ENCODE measurements around the gene CES2.

The CES2 gene

DNA sequence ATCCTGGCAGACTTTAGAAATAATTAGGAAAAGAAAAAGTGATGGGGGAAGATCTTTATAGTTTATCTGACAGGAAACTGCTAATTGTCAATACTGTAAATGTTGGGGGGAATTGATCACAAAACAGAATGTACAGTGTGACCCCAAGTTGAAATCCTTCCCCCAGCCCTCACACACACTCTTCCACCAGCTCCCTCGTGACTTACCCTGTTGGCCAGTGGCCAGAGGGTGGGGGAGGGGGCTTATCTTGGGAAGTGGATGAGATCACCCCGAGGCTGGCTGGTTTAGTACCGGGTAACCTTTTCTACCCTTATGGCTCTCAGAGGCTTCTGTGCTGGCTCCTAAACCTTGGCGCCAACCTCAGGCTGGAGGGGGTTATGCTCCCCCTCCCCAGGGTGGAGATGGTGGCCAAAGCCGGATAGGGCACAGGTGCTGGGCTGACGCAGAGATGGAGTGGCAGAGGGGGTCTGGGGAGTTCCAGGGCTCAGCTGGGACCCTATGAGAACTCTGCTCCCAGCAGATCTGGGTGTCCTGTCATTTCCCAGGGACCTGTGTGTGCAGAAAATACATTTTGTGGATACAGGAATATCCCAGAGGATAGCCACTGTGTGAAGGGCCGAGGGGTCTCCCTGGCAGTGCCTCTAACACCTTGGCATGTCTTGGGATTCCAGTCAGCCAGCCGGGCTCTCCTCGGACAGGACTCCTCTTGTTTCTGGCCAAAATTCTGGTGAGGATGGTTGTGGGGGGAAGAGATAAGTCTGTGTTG, 35.2 kb upstream of the CES2 start:
- CTCF ChIA-PET: interaction anchor here (0.5 to 17.9 kb wide), 7 partner anchors 9 to 46 kb away, joined by 3 to 268 read pairs (median 3); partner anchors contain the start of genes CDH16 and RRAD
- Histone ChIP-seq H3K4me1 (ENCODE audit: control insufficient read depth, insufficient read depth, low read length) (peaks cover 11% of the 10 kb centered on the region), H3K9me3 (ENCODE audit: control insufficient read depth, insufficient read depth, low read depth, low read length) (no peaks in the 10 kb centered on the region), H3K27ac (ENCODE audit: extremely low read depth, low read depth, low read length) (peak overlapping the region; percentile 20; the same call in 1 of the 2 replicates), H3K36me3 (ENCODE audit: control insufficient read depth in 2 of 2, insufficient read depth in 1 of 2, low read length in 2 of 2) (no peaks in the 10 kb centered on the region), H3K4me3 (ENCODE audit: low read depth, low read length) (no peak overlapping the region)
- POLR2A ChIA-PET: interaction anchor here (1.3 to 2.0 kb wide), 3 partner anchors 19 to 43 kb away, joined by 5 to 8 read pairs (median 8); partner anchors contain the start of genes CIAO2B and PDP2
- TF ChIP-seq ZSCAN30 (tag by site-specific recombination; IDR thresholded peaks at IDR 0.05) (no peak; the same call in 1 of the 2 replicates), ZNF548 (tag by site-specific recombination; IDR thresholded peaks at IDR 0.05) (no peak), ZNF549 (tag by site-specific recombination; IDR thresholded peaks at IDR 0.05) (no peak), HOXC10 (CRISPR knock-in tag; IDR thresholded peaks at IDR 0.05) (no peak), ZNF558 (tag by site-specific recombination; IDR thresholded peaks at IDR 0.05) (no peak), KLF8 (tag by site-specific recombination; IDR thresholded peaks at IDR 0.05) (peak; percentile 51; the same call in 1 of the 2 replicates), SCRT1 (tag by site-specific recombination; IDR thresholded peaks at IDR 0.05; ENCODE audit: borderline replicate concordance) (no peak), ZNF747 (tag by site-specific recombination; IDR thresholded peaks at IDR 0.05) (no peak), ZNF391 (tag by site-specific recombination; IDR thresholded peaks at IDR 0.05; ENCODE audit: borderline replicate concordance, low read depth) (0 out of 2 replicates have a peak, but pooled peaks have one; percentile 34), ZNF37A (tag by site-specific recombination; IDR thresholded peaks at IDR 0.05) (no peak)
- TF ChIP-seq, protein P1, sequence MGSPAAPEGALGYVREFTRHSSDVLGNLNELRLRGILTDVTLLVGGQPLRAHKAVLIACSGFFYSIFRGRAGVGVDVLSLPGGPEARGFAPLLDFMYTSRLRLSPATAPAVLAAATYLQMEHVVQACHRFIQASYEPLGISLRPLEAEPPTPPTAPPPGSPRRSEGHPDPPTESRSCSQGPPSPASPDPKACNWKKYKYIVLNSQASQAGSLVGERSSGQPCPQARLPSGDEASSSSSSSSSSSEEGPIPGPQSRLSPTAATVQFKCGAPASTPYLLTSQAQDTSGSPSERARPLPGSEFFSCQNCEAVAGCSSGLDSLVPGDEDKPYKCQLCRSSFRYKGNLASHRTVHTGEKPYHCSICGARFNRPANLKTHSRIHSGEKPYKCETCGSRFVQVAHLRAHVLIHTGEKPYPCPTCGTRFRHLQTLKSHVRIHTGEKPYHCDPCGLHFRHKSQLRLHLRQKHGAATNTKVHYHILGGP (tag by site-specific recombination; IDR thresholded peaks at IDR 0.05): no peak
- TF ChIP-seq, protein P2, sequence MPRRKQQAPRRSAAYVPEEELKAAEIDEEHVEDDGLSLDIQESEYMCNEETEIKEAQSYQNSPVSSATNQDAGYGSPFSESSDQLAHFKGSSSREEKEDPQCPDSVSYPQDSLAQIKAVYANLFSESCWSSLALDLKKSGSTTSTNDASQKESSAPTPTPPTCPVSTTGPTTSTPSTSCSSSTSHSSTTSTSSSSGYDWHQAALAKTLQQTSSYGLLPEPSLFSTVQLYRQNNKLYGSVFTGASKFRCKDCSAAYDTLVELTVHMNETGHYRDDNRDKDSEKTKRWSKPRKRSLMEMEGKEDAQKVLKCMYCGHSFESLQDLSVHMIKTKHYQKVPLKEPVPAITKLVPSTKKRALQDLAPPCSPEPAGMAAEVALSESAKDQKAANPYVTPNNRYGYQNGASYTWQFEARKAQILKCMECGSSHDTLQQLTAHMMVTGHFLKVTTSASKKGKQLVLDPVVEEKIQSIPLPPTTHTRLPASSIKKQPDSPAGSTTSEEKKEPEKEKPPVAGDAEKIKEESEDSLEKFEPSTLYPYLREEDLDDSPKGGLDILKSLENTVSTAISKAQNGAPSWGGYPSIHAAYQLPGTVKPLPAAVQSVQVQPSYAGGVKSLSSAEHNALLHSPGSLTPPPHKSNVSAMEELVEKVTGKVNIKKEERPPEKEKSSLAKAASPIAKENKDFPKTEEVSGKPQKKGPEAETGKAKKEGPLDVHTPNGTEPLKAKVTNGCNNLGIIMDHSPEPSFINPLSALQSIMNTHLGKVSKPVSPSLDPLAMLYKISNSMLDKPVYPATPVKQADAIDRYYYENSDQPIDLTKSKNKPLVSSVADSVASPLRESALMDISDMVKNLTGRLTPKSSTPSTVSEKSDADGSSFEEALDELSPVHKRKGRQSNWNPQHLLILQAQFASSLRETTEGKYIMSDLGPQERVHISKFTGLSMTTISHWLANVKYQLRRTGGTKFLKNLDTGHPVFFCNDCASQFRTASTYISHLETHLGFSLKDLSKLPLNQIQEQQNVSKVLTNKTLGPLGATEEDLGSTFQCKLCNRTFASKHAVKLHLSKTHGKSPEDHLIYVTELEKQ (tag by site-specific recombination; IDR thresholded peaks at IDR 0.05; ENCODE audit: borderline replicate concordance): 0 out of 2 replicates have a peak, but pooled peaks have one; percentile 10
- TF ChIP-seq, protein P3, sequence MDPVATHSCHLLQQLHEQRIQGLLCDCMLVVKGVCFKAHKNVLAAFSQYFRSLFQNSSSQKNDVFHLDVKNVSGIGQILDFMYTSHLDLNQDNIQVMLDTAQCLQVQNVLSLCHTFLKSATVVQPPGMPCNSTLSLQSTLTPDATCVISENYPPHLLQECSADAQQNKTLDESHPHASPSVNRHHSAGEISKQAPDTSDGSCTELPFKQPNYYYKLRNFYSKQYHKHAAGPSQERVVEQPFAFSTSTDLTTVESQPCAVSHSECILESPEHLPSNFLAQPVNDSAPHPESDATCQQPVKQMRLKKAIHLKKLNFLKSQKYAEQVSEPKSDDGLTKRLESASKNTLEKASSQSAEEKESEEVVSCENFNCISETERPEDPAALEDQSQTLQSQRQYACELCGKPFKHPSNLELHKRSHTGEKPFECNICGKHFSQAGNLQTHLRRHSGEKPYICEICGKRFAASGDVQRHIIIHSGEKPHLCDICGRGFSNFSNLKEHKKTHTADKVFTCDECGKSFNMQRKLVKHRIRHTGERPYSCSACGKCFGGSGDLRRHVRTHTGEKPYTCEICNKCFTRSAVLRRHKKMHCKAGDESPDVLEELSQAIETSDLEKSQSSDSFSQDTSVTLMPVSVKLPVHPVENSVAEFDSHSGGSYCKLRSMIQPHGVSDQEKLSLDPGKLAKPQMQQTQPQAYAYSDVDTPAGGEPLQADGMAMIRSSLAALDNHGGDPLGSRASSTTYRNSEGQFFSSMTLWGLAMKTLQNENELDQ (tag by site-specific recombination; IDR thresholded peaks at IDR 0.05; ENCODE audit: low read depth): no peak
- TF ChIP-seq, protein P4, sequence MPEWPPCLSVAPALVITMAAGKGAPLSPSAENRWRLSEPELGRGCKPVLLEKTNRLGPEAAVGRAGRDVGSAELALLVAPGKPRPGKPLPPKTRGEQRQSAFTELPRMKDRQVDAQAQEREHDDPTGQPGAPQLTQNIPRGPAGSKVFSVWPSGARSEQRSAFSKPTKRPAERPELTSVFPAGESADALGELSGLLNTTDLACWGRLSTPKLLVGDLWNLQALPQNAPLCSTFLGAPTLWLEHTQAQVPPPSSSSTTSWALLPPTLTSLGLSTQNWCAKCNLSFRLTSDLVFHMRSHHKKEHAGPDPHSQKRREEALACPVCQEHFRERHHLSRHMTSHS (tag by site-specific recombination; IDR thresholded peaks at IDR 0.05): no peak
- TF ChIP-seq, protein P5, sequence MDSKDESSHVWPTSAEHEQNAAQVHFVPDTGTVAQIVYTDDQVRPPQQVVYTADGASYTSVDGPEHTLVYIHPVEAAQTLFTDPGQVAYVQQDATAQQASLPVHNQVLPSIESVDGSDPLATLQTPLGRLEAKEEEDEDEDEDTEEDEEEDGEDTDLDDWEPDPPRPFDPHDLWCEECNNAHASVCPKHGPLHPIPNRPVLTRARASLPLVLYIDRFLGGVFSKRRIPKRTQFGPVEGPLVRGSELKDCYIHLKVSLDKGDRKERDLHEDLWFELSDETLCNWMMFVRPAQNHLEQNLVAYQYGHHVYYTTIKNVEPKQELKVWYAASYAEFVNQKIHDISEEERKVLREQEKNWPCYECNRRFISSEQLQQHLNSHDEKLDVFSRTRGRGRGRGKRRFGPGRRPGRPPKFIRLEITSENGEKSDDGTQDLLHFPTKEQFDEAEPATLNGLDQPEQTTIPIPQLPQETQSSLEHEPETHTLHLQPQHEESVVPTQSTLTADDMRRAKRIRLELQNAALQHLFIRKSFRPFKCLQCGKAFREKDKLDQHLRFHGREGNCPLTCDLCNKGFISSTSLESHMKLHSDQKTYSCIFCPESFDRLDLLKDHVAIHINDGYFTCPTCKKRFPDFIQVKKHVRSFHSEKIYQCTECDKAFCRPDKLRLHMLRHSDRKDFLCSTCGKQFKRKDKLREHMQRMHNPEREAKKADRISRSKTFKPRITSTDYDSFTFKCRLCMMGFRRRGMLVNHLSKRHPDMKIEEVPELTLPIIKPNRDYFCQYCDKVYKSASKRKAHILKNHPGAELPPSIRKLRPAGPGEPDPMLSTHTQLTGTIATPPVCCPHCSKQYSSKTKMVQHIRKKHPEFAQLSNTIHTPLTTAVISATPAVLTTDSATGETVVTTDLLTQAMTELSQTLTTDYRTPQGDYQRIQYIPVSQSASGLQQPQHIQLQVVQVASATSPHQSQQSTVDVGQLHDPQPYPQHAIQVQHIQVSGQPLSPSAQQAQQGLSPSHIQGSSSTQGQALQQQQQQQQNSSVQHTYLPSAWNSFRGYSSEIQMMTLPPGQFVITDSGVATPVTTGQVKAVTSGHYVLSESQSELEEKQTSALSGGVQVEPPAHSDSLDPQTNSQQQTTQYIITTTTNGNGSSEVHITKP (tag by site-specific recombination; IDR thresholded peaks at IDR 0.05): peak; percentile 78
- TF ChIP-seq, protein P6, sequence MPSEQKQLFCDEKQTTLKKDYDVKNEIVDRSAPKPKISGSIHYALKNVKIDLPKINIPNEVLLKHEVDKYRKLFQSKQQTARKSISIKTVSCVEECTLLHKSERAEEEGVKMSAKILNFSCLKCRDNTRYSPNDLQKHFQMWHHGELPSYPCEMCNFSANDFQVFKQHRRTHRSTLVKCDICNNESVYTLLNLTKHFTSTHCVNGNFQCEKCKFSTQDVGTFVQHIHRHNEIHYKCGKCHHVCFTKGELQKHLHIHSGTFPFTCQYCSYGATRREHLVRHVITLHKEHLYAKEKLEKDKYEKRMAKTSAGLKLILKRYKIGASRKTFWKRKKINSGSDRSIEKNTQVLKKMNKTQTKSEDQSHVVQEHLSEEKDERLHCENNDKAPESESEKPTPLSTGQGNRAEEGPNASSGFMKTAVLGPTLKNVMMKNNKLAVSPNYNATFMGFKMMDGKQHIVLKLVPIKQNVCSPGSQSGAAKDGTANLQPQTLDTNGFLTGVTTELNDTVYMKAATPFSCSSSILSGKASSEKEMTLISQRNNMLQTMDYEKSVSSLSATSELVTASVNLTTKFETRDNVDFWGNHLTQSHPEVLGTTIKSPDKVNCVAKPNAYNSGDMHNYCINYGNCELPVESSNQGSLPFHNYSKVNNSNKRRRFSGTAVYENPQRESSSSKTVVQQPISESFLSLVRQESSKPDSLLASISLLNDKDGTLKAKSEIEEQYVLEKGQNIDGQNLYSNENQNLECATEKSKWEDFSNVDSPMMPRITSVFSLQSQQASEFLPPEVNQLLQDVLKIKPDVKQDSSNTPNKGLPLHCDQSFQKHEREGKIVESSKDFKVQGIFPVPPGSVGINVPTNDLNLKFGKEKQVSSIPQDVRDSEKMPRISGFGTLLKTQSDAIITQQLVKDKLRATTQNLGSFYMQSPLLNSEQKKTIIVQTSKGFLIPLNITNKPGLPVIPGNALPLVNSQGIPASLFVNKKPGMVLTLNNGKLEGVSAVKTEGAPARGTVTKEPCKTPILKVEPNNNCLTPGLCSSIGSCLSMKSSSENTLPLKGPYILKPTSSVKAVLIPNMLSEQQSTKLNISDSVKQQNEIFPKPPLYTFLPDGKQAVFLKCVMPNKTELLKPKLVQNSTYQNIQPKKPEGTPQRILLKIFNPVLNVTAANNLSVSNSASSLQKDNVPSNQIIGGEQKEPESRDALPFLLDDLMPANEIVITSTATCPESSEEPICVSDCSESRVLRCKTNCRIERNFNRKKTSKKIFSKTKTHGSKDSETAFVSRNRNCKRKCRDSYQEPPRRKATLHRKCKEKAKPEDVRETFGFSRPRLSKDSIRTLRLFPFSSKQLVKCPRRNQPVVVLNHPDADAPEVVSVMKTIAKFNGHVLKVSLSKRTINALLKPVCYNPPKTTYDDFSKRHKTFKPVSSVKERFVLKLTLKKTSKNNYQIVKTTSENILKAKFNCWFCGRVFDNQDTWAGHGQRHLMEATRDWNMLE (tag by site-specific recombination; conservative IDR thresholded peaks at IDR 0.05; ENCODE audit: low read depth): peak; percentile 28; the same call in 1 of the 2 replicates

Data from HEK293 (cell line).